Right forelimb (tissue), 1 donor: Measurements from ENCODE around the gene GPX2.

Experiments
- DNase-seq: peaks from one replicate; pipeline ENCODE4 v3.0.0-alpha.2; 2018

The GPX2 gene

DNA sequence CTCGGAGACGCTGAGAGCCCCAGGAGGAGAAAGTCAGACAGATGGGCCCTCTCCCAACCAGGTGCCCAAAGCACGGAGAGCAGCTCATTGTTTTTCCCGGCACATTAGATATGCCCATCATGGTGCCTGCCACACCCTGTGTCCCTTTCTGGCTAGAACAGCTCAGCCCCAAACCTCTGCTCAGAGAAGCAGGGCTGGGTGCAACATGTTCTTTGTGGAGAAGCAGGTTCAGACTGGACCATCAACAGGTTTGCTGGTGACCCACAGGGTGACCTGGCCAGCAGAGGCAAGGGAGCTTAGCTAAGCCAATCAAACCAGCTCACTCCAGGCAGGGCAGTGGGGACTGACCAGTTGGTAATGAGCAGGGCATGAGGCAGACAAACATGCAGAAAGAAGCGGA, 16.2 kb upstream of the GPX2 start:
- DNase-seq = no peak

DNA sequence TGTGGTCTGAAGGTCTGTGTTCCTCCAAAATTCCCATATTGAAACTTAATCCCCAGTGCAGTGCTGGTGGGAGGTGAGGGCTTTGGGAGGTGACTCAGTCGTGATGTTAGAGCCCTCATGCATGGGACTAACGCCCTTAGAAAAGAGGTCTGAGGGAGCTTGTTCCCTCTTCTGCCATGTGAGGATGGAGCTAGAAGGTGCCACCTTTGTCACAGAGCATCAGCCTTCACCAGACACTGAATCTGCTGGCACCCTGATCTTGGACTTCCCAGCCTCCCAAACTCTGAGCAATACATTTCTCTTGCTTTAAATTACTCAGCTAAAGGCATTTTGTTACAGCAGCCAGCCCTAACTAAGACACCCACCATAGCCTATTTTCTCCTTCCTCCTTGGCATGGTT, 15.7 kb upstream of the GPX2 start:
- no peak for DNase-seq

DNA sequence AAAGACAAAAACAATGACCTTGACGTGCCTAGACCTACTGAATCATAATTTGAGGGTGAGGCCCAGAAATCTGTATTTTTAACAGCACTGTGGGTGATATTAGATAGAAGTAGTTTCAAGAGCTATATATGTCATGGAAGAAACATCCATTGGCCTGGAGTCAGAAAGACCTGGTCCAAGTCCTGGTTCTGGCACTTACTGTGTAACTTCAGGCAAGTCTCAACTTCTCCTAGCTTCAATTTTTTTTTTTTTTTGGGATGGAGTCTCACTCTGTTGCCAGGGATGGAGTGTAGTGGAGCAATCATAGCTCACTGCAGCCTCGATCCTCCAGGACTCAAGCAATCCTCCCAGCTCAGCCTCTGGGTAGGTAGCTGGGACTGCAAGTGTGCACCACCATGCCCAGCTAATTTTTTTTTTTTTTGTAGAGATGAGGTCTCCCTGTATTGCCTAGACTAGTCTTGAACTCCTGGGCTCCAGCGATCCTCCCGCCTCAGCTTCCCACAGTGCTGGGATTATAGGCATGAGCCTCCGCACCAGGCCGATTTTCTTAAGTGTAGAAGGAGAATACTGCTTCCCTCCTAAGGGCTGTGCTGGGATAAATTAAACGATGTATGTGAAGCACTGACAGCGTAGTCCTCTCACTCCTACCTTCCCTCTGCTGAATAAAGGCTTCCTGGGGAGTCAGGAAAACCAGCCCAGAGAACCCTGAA, 14.3 kb upstream of the GPX2 start:
- no peak for DNase-seq

DNA sequence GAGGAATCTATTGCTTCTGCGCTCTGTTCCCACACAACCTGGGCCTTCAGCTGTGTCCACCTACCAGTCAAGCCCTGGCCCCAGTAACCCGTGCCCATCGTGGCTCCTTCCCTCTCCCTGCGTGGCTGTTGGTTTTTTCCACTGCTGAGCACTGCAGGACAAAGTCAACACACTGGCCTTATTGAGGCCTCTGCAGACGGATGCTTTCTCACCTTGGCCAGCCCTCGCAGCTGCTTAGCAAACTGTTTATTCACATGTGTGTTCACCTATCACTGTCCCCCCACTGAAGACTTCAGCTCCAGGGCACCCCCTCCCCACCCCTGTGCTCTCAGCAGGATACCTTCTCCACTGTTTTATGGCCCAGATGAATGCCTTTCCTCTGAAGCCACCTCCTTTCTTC, 12.8 kb upstream of the GPX2 start:
- no peak for DNase-seq

DNA sequence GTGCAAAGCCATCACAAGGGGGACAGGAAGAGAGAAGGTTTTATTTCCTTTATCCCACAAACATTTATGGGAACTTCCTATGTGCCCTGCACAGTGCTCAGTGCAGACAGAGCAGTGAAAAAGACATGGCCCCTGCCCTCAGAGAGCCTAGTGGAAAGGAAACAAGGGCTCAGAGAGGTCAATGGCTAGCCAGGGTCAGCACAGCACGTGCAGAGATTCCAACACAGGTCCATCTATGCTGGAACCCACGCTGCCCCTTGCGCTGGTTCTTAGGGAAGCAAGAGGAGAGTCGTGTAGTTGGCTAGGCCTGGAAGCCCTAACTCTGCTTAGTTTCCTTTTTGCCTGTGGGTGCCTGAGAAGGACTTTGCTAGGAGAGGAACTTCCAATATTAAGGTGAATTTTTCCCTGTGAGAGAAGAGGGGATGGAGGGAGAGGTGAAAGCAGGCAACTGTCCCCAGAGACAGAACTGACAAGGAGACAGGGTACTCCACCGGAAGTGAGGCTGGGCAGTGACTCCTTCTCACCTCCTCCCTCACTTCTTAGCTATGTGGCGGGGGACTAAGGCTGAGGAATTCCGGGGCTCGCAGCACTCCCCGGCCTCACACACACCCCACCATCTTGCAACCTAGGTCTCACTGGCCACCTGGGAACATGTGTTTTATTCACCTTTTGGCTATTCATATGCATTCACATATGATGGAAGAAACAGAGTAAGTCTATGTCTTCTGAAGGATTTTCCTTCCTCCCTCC, 12.1 kb upstream of the GPX2 start:
- no peak for DNase-seq

DNA sequence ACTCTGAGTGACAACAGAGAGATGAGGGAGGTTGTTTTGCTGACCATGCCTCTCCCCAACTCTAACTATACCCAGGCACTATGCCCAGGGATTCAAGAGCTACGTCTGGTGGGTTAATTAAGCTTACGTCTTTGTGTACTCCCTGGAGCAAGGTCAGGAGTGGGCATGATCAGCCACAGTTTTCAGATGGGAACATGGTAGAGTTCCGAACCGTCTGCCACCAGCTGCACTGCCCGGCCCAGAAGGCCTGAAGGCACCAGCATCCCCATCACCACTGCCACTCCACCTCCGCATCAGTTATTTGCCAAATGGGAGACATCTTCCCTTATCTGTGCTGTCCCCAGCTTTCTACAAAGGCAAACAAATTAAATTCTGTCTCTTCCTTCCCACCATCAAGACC, 11.1 kb upstream of the GPX2 start:
- DNase-seq = no peak

DNA sequence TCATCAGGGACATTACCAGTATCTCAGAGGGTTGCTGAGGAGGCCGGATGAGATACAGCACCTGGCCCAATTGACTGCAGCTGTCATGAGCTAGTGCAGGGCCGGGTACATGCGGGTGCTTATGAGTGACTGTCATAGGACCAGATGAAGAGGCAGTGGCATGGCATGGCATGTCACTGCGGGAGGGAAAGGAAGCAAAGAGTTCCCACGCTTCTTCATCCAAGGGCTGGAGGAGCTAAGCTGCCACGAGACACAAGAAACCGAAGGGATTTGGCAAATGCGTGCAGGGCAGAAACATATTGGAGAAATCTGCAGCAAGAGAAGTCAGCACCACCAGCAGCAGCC, 10.7 kb upstream of the GPX2 start:
- no peak for DNase-seq

DNA sequence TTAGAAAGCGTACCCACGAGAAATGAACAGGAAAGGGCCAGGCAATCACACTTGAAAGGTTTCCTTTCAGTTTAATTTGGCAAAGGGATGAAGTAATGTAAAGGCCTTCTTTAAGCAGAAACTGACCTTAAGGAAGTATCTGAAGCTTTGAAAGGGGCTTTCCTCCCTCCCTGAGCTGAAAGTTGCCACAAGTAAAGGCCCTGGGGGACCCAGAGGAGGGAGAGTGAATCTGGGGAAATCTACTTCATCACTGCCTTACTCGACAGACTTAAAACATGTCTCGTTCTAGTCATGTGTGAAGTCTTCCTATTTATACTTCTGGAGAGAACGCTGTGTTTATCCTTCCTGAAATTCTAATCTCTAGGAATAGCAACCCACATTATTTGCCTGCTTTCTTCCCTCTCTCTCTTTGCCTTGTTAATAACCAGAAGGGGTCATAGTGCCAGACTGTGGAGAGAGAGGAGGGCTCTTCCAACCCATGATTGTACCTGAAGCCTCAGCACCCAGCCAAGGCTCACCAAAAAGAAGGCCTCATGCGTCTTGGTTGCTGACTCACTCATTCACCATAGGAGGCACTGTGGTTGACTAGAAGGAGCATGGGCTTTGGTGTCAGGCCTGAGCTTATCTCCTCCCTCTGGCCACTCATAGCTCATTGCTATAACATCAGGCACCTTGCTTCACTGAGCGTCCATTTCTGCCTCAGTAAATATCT, 10.2 kb upstream of the GPX2 start:
- DNase-seq = no peak

DNA sequence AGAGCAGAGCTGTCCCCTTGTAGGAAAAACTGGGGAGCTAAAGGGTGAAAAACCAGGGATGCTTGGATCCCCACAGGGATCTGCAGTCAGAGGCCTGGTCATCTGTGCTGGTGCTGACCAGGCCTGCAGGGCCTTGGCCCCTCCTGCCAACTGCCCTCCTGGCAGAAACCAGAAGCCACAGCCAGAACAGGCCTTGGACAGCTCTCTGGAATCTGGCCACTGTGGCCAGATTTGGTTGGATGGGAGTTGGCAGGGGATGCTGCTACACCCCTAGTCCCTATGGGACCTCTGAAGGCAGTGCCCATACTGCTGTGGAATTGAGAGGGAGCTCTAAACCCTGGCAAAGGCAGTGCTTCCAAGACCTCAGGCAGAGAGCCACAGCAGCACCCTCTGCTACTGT, 9.2 kb upstream of the GPX2 start:
- DNase-seq = no peak

DNA sequence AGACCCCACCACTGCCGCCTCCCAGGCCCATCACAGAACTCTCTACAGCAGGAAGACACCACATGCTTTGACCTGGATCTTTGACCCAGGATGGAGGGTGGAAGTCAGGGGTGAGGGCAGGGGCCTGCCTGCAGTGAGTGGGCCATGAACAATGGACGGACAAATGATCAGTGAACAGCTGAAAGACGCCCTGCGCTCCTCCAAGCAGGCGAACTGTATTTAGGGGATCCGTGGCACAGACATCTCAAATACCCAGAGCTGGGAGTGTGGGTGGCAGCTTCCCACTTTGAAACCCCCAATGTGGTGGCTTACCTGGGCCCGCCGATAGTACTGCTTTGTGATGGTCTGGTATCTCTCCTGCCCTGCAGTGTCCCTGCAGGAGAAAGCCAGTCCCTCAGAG, 8.7 kb upstream of the GPX2 start:
- DNase-seq = no peak

DNA sequence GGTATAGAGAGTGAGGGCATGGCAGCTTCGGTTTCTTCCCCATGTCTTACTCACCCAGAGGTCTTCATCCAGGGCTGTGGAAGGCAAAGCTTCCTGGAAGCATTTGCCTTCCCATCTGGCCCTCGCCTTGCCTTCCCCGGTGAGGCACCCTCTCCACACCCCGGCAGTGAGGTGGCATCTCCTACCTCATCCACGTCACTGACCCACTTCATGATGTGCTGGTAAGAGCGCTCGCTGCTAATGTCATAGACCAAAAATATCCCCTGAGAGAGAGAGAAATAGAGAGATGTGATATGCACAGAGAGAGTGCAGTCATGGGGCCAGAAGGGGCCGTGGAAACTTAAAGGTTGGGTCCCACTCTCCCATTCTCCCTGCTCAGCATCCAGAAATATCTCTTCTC, 8.3 kb upstream of the GPX2 start:
- DNase-seq = no peak

DNA sequence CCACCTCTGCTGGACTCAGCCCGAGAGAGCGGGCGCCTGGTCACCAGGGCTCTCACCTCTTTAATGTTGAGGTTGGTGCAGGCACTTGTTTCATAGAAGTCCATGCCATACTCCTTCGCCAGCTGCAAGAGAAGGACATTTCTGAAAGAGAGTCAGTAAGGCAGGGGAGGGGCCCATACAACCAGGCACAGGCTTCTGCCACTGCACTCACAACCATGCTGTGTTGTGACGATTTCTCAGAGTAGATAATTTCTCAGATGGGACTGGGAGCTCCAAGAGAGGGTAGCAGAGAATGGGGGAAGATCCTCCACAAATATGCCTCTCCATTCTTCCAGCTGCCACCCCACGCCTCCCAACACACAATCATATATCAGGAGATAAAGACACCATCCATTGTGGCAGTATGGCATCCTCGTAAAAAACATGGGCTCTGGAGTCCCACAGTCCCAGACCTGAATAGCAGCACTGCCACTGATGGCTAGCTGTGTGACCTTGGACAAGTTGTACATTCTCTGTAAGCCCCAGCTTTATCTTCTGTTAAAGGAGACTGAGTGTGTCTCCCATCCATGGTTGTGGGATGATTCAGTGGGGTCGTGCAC, 6.2 kb upstream of the GPX2 start:
- DNase-seq = no peak

DNA sequence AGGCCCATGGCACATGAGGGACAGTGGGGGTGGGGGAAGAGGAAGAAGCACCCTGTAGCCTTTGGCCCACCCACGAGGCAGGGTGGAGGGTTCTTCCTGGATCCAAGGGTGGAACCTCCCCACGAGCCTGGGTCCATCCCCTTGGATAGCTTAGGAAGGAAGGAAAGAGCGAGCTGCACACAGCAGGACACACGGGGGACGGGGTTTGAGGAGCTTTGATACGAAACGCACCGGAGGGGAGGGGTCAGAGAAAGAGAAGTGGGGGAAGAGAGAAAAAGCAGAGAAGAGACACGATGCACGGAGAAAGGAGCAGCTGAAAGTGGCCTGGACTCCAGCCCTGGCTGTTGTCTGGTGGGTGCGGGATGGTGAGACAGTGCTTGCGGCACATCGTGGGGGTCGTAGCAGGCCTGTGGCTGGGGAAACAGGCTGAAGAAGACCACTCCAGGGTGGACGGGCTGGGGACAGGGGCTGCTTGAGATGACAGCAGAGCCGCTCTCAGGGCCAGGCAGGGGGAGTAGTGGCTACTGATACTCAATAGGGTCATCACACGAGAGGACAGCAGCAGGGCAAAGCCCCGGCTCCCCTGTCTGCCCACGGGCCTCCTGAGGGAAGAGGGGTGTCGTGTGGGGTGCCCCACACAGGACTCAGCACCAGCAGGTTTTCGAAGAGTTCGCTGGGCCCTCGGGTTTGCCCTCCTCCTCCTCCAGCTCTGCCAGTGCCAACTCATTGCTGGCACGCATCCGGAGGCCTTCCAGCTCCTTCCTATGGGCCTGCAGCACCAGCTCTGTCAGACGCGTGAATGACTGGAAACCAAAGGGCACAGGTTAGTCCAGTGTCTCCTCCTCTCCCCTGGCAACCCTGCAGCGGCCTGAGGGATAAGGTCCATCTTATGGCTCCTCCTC, 5.4 kb upstream of the GPX2 start:
- no peak for DNase-seq

DNA sequence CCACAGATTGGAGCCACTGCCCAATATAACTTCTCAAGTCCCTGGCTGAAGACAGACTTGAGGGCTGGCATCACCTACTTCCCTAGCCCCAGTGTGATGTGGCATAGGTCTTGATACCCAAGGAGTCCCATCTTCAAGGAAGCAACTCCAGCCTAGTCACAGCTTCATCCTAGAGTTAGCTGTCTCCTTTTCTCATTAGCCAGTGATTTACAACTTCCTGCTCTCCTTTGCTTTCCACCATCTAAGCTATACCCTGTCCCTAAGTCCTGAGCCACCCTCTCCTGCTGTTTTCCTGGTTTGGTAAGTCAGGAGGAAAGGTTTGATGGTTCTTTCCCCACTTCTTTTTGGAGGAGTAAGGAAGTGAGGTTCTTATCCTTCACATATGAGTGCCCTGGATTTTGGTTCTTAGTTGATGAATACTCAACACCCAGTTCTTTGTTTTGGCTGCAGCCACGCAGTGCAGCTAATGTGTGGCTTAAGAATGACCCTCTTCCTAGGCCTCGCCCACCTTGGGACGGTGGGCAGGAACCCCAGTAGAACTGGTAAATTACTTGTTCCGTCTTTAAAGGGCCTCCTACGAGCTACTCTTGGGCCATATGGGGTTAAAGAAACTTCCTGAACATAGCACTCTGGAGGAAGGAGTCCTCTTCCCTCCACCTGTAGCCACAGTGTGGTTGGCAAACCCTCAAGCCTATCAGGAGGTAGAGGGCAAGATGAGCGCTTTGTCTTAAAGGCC, 3.9 kb upstream of the GPX2 start:
- DNase-seq = no peak

DNA sequence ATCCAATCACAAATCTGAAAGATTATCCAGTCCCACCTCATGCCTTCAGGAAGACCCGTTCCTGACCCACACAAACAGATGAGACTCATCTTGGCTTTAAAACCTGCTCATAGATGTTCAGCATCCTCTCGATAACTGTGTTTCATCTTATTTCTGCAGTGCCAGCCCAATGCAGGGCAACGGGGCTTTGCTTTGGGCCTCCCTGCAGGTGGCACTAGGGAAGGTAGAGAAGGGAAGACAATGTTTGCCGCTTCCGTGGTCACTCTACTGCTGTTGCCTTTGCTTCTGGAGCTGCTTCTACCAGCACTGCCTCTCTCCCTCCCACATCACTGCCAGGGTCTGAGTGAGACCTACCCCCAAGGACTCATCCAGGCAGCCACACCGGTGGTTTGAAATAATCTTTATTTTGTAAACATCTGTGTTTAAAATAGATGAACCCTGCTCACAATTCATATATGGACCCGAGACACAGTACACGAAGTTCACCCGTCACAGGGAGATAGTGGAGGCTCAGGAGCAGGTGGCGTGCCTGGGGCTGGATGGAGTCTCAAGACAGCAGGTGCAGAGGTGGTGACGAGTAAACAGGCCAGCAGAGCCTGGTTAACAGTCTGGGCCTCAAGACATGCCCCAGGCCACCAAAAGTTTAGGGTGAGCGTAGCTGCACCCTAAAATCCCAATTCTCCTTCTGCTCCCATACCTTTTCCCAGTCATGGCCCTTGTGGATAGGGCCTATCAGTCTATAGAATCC, 3.1 kb upstream of the GPX2 start:
- no peak for DNase-seq

DNA sequence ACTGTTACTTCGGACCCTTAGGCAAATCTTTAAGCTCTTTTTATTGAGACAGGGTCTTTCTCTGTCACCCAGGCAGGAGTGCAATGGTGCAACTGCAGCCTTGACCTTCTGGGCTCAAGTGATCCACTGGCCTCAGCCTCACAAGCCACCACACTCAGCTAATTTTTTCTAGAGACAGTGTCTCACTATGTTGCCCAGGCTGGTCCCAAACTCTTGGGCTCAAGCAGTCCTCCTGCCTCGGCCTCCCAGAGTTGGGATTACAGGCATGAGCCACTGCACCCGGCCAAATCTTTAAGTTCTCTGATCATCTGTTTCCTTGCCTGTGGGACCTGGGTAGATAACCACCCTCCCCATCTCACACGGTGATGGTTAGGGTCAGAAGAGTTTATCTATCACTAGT, 2.3 kb upstream of the GPX2 start:
- no peak for DNase-seq

DNA sequence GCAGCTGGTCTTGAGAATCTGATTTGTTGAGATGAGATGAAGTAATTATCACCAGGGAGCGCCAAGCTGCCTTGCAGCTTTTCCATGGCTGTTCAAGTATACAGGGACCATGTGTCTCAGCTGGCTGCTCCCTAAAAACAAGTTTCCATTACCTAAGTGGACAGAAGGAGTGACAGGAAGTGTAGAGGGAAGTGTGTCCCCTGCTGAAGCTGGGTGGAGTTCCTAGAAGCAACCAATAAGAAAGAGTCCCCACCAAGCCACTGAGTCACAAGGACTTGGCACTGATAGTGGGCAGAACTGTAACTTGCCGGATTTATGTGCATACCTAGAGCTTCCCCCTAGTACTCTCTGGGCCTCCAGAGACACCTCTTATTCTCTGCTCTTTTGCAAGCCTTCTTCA, 1.5 kb upstream of the GPX2 start:
- no peak for DNase-seq

DNA sequence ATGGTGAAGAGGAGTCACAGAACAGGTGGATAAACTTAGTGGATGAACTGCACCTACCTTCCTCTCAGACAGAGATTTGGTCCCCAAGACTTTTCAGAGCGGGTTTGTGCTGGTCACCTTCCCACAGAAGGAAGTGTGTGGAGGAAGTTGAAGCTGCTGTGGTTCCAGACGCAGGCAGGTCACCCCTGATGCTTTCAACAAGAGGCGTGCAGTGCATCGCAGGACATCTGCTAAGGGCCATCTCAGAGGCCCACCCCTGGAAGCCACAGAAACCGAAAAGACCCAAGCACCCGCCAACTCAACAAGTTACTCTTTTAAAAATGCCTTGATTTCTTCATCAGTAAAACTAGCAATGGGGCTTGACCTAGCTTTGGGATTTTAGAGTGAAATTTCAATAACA, 1.0 kb upstream of the GPX2 start:
- DNase-seq = no peak

DNA sequence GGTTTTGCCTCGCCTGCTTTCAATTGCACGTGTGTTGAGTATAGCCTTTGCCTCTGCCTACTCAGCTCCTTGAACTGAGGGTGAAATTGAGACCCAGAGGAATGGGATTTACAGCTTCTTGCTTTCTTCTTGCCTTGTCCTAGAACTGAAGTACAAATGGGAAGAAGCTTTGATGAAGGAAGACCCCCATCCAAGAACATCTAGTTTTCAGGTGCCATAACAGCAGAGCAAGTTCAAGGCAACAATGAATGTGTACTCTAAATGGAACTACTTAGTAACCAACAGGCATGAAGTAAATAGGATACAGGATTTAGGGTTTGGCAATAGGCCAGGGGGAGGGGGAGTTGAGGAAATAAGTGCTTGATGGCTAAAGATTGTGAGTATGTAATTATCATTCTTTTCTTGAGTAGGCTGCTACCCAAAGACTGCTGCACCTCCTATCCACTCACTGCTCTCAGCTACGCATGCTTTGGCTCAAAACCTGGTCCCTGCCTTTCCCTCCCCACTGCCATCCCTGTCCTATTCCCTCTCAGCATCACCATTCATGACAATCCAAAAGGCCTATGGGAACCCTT, 2.1 kb downstream of the GPX2 start:
- no peak for DNase-seq

DNA sequence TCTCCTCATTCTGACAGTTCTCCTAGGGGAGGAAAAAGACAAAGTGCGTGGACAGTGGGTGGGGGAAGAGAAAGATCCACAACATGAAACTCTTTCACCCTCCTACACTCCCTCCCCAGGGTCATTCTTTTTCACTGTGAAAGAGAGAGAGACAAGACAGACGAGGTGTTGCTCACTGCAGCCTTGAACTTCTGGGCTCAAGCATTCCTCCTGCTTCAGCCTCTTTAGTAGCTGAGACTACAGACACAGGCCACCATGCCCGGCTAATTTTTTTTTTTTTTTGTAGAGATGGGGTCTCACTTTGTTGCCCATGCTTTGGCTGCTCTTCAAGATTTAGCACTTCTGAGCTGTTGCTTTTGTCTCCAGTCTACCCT, 2.7 kb downstream of the GPX2 start:
- no peak for DNase-seq
